HG03139 (cell line): Measurements from ENCODE around the gene DDAH1.
"Not testable (repeated sequence)": the region's sequence is repeated elsewhere in the genome, so short reads cannot be mapped to it uniquely, and the experiment has no call there.

Experiments
- ATAC-seq: cut with Tn5 transposase; IDR thresholded peaks from one replicate; pipeline ENCODE4 v1.9.1; 2021; ENCODE audit not compliant: unreplicated experiment

Gene DDAH1

DNA sequence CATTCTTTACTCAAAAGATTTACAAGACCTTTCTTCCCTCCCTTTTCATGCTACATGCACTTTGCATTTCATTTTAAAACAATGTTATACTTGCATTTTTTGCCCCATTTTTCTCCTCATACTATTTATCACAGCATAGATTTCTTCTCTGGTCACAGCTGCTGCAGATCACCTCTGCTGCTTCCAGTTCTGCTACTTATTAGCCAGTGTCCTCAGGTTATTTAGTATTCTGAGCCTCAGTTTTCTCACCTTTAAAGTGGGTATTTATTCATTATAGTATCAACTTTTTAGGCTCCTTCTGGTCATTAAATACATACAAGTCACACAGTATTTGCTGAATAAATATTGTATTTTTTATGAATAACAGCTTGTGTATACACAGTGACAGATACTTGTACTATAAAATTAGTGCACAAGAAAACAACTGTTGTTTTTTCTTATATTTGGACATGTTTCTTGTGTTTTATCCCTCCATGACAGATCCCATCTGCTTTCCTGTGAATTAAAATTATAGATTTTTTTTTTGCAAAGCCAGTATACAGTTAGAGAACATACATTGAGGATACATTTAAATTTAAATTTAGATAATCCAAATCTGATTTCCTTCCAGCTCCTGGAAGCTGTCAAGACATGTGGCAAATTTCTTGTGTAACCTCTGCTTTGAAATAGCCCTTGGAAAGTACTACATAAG is 103.2 kb downstream of the DDAH1 start:
- no peak for ATAC-seq

DNA sequence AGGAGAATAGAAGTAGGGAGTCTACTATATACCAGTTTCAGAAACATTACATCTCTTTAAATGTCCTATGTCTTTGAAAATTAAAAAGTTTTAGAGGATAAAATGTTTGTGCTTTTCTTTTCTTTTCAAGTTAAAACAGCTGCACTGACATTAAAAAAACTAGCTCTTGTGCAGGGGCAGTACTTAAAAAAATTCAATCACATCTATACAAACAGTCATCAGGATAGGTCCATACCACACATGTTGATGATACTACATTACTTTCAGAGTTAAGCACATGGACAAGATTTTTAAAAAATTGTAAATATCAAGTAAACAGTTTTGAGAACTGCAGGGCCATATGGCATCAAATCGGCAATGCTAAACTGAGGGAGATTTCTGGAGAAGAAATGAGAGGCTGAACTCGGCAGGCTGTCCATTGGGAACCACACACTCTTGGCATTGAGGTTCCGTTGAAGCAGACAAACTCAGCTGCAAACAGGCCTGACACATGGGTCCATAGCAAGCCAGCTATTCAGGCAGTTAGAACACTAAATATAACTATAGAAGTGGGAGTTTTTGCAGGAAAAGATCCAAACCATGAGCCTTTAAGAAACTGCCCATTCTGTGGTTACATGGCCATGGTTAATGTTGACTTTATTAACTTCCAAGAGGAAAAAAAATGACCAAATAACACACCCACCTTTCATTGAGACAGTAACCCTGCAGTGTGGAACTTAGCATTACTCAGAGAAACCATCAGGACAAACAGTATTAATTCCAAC is 104.0 kb downstream of the DDAH1 start:
- no peak for ATAC-seq

DNA sequence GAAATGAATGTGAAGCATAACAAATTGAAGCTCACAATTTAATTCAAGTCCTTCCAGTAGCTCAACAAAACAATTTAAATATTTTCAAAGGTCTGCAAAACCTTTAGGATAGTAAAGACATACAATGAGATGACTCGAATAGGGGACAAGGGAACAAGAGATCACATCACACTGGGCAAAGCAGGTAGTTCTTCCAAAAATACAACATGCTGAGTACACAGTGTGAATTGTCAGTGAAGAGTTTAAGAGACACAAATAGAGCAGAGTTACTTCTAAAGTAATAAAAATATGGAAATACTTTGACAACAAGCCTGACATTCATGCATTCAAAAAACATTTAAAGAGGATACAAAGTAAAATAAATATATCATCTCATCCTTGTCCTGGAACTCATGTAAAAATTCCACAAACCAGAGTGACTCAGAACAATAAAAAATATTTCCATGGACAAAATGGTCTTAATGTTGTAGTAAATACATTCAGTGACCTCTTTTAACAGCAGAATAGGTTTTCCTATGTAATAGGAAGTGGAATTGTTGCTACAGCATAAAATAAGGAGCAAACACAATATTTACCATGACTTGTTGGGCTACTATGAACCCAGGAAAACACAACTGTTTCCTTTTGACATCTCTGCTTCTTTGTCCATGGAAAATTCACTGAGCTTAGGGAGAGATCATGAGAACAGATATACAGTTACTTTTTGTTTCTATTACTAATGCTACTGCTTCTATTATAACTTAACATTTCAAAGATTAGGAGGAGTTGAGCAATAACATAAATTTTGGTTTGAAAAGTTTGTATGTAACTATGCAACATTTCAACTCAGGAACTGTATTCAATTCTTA is 104.9 kb downstream of the DDAH1 start:
- ATAC-seq: no peak

DNA sequence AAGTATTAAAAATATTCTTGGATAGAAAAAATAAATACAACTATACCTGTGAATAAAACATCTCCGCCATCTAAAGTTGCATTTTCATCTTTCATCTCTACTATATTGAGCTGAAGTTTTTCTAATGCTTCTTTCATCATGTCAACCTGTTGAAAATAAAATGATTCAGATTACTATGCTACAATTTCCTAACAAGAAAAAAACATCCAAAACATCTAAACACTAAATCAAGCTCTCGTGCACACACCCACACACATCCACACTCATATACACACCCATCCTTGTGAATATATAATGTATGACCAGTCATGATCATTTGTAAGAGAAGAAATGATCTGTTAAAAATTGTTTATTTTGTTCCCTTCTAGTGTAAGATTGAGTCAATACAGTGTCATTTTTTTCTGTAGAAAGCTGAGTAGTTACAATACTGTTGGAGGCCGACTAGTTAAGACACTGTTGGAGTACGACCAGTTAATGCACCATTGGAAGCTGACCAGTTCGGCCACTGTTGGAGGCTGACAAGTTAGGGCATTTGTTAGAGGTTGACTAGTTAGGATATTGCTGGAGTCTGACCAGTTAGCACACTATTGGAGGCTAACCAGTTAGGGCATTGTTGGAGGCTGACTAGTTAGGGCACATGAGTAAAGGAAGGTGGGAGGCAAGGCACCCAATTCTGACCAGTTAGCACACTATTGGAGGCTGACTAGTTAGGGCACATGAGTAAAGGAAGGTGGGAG is 106.1 kb downstream of the DDAH1 start:
- ATAC-seq: no peak

DNA sequence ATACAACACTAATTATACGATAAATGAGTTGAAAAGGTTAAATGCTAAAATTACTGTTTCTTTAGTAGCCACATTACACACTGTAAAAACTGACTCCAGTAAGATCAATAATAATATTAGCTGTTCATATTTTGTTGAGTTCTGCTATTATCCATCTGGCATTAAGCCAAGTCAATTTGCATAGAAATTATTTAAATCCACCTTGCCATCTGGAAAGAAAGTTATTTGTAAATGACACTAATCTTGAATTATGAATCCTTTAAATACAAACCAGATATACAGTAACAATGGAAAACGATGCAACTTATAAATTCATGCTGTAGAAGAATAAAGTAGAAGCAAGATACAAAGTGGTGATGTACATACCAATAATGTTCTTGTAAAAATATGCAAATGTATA is 107.1 kb downstream of the DDAH1 start:
- ATAC-seq: no peak

DNA sequence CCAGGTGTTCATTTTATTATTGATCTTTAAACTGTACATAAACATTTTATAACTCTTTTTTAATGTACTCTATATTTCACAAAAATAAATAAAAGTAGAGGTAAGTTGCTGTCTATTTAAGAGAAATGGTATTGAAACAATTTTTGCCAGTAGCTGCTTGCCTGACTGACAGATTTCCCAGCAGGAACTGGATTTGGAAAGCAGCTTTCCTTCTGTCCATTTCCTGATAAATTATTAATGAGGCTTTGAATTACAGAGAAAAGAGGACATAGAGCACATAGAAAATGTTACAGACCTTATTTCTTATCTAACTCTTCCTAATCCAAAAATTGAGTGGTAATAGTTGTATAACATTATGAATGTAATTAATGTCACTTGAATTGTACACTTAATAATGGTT is 108.8 kb downstream of the DDAH1 start:
- ATAC-seq: no peak

DNA sequence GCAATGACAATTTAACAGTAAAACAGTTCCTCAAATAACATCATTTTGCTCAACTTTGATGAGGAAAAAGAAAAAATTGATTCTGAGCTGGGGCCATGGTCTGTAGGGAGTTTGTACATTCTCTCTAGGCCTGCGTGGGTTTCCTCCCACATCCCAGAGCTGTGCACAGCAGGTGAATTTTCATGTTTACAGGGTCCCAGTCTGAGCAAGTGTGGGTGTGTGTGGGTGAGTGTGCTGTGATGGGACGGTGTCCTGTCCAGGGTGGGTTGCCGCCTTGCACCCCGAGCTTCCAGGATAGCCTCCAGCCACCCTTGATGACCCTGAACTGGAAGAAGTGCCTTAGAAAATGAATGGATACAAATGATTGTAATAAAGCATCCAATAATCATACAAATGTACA is 112.9 kb downstream of the DDAH1 start:
- ATAC-seq: no peak

DNA sequence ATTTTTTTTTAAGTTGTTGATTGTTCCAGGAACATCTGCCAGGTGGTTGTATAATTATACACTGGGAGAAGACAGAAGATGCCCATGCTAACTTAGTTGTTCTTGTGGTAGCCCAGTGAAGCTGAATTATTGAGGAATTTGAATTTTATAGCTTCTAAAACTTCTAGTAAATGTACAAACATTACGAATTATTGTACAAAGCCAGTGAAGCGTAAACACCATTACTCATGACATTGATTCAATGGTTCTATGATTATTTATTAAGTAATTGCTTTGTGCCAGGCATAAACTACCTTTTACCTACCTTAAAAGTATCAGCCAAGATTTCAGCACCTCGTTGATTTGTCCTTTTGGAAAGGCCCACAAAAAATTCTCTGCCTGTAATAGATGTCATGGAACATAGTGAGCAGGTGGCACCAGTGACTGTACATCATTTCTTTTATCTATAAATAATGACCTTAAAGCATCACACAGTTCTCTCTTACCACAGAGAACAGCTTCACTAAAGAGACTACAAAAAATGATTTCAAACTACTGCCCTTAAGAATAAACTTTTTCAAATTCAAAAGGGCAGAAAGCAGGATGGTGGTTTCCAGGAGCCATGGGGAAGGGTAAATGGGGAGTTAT is 113.6 kb downstream of the DDAH1 start:
- ATAC-seq: no peak

DNA sequence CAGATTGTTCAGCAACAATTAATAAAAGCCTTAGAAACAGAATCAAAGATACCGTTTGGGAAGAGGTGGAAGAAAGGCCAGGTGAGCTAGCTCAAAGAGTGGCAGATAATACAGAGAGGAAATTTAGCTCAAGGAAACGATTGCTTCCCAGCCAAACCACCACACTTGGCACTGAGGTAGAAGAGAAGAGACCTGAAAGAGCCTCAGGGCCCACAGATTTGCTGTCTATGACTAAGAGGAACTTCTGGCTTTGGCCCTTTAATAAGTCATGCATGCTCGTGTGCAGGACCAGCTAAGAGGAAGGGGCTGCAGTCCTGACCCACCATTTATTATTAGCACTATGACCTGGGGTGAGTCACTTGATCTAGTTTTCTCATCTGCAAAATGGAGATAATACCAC is 115.7 kb downstream of the DDAH1 start:
- no peak for ATAC-seq

DNA sequence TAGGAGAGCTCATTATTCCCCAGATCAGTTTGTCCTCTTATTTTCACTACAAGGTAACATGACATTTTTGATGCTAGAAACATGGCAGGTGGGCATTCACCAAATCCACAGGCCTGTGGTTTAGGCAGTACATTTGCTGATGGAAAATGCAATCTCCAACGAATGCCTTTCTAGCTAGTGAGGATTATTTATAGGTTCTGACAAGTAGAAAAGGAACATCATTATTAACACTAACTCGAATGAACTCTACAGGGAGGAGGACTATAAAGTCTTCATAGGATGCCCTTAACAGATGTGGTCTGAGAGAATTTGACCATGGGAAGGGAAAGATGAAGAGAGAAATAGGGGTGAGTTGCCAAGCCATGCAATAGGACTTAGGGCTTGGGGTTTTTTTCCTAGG is 117.1 kb downstream of the DDAH1 start:
- no peak for ATAC-seq

DNA sequence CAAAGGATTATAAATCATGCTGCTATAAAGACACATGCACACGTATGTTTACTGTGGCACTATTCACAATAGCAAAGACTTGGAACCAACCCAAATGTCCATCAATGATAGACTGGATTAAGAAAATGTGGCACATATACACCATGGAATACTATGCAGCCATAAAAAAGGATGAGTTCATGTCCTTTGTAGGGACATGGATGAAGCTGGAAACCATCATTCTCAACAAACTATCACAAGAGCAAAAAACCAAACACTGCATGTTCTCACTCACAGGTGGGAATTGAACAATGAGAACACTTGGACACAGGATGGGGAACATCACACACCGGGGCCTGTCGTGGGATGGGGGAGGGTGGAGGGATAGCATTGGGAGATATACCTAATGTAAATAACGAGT is 117.7 kb downstream of the DDAH1 start:
- not testable (repeated sequence) for ATAC-seq

DNA sequence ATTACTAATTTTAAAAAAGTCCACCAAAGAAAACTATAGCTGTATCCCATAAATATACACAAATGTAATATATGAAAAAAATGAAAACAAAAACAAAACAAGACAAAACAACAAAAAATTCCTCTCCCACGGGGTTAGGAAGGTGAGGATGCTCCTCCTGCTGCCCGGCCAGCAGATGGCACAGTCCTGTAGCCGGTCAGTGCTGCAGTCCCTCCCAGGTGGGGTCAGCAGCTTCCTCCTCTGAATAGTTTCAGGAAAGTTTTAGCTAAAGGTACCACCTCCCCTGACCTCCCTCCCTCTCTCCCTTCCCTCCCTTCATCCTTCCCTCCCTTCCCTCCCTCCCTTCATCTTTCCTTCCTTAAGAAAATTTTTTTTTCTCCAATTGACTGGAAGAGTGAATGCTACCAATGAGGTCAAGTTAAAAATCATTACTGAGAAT is 120.7 kb downstream of the DDAH1 start:
- ATAC-seq: no peak

DNA sequence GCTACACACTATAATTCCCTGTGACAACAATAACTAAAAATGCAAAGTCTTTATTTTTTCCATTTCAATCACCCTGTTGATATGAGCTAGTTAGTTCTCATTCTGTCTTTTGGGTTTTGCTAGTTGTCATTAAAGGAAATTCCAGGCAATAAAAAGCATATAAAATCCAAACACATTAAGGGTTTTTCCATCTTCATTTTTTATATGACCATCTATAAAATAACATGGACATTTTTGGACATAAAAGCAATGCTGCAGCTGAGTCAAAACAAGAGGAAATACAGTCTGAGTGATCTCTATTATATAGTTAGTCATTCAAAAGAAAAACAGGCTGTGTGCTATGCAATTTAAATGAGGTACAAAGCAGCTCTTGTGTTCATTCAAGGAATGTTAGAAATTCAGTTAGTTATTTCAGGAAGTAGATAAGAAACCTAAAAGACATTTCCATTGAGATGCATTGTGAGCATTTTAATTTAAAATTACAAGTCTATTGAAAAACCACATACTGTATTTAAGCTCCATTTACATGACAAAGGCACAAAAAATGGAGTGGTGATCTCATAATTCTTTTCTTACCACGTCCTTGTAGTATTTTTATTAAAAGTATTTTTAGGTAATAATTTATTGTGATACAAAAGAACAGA is 121.2 kb downstream of the DDAH1 start:
- ATAC-seq: no peak

DNA sequence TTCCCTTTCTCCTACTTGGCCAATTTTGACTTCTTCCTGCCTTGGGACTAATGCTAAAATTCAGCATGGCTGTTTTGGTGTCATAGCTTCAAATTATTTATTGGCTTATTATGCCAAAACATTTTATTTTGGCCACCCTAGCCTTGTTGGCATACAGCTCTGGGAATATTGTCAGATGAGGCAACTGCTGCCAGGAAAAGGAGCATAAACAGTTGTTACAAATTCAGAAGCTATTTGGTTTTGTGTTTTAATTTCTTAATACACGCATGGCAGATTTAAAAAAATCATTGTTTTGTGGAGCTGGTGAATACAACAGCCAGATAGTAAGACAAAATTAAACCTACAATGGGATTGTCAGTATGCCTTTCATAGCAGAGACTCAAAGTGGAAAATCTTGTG is 121.7 kb downstream of the DDAH1 start:
- no peak for ATAC-seq

DNA sequence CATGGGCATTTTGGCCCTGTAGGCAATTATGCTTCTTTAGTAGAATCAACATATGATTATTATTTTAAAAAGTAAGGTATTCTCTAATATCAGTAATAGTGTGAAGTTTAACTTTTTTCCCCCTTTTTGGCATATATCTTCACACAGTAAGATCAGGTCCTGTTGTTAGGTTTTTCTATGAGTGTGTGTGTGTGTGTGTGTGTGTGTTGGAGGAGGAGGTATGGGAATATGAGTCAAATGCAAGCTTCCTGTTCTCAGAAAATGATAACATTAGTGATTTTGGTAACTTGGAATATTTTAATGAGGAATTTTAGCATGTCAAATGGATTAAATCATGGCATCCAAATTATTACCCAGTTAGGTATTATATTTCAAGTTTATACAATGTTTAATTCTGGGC is 122.8 kb downstream of the DDAH1 start:
- no peak for ATAC-seq

DNA sequence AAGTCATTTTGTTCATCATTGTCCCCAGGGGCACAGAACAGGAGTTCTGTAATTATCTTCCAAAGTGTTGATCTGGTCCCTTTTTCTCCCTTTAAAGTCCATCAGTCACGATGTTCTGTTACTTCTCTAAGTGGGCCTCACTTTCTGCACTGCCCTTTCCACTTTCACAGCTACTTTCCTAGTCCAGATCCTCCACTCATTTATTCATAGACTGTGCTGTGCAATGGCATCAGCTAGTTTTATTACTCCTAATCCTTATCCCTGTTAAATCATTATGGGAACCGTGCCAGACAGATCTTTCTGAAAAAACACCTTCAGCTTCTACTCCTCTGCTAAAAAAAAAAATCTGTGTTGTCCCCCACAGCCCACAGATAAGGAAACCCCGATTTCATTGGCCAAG is 124.5 kb downstream of the DDAH1 start:
- no peak for ATAC-seq

DNA sequence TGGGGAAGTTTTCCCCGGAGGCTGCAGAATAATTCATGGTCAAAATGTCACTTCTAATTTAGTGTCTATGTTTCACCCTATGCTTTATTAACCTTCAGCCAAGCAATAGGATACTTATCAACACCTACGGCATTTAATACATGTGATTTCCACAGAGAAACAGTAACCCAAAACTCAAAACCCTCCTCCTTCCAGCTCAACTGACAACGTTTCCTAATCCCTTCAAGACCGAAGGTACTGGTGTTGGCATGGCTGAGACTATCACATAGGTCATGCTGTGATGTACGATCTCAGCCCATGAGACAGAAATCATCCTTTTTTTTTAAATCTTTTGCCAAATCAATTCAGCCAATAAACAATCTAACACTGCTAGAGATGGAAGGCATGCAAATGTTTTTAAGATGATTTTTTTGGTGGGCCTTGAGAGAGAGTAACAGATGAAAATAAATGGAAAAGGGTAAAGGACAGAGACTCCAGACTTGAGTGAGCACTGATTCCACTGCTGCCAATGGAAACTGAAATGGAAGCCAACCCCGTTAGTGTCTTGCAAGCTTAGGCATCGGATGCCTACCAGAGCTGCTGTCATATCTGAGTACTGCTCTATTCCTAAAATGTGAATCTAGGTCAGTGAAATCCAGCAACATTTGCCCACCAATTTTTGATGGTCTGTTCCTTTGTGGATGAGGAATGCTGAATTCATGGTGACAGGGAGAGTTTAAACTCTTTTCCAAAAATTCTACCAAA is 125.1 kb downstream of the DDAH1 start:
- ATAC-seq: no peak

DNA sequence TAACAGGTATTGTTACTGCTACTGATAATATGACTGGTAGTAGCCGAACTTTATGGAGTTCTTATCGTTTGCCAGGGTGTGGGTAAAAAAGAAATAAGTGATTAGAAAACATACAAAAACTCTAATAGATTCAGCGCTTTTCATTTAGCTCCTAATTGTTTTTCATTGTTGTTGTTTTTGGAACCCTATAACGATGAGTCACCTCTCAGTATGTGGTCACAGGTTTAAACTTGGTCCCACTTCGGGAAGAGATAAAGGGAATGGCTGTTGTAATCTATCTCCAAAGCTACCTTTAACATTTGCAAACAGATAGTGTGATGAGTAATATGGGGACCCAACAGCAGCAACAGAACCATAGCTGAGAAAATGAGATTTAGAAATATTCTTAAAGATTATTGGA is 125.9 kb downstream of the DDAH1 start:
- ATAC-seq: no peak

DNA sequence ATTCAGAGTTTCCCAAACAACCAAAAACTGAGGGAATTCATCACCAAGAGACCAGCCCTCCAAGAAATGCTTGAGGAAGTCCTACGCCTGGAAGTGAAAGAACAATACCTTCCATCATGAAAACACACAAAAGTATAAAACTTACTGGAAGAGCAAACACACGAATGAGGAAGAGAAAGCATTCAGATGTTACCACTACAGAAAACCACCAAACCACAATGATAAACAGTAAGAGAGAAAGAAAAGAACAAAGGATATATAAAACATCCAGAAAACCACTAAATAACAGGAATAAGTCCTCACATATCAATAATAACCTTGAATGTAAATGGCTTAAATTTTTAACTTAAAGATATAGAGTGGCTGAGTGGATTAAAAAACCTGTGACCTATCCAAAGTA is 130.0 kb downstream of the DDAH1 start:
- ATAC-seq: no peak
